ENCODE data around the gene PPEF1. TPM values are rescaled to one million over a fixed set of nuclear protein-coding genes. Genes with fewer than 3 reads are reported as not detected.

Gene PPEF1
- total and polyA plus RNA-seq, 4 donors: 0.09 TPM; not detected in 3

DNA sequence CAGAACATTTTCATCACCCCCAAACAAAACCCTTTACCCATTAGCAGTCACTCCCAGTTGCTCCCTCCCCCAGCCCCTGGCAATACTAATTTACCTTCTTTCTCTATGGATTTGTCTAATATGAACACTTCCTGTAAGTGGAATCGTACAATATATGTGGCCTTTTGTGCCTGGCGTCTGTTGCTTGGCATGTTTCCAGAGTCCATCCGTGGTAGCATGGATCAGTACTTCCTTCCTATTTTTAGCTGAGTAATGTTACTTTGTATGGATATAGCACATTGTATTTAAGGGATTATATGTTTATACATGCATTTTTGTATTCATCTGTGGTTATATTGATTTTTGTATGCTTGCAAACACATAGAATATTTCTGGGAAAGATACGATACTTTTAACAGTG lies 48.2 kb downstream of the PPEF1 start:
- Histone ChIP-seq H3K9me3 (ENCODE audit: control insufficient read depth in 4 of 4, low read length in 3 of 4) (no peaks in the 10 kb centered on the region), H3K27me3 (ENCODE audit: control insufficient read depth in 4 of 4, insufficient read depth in 4 of 4, low read length in 3 of 4) (no peaks in the 10 kb centered on the region), H3K4me1 (ENCODE audit: control insufficient read depth in 4 of 4, insufficient read depth in 4 of 4, low read length in 3 of 4) (peaks cover 0 to 2% (median 0%) of the 10 kb centered on the region in 4 donors), H3K9ac (ENCODE audit: low read depth in 1 of 2, low read length in 2 of 2) (no peak overlapping the region), H3K27ac (ENCODE audit: low read depth in 1 of 2, low read length in 2 of 2) (no peak overlapping the region), H3K4me3 (ENCODE audit: low read depth in 1 of 3, low read length in 3 of 3) (no peak overlapping the region), H3K36me3 (ENCODE audit: control insufficient read depth in 4 of 4, insufficient read depth in 3 of 4, low read depth in 1 of 4, low read length in 3 of 4) (no peaks in the 10 kb centered on the region)
- DNase-seq (ENCODE audit: low spot score): no peak
- 63% methylated on average over 4 of the region's 4 CpGs for WGBS
- TF ChIP-seq, protein P1, sequence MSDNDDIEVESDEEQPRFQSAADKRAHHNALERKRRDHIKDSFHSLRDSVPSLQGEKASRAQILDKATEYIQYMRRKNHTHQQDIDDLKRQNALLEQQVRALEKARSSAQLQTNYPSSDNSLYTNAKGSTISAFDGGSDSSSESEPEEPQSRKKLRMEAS (IDR thresholded peaks at IDR 0.05): no peak
- TF ChIP-seq SP1 (IDR thresholded peaks at IDR 0.05) (no peak), HNF4A (conservative IDR thresholded peaks at IDR 0.05) (no peak), FOXA2 (IDR thresholded peaks at IDR 0.05) (no peak), HNF4G (IDR thresholded peaks at IDR 0.05) (no peak), EGR1 (IDR thresholded peaks at IDR 0.05; ENCODE audit: low read depth in 2 of 2) (no peak), RXRA (IDR thresholded peaks at IDR 0.05) (no peak), NR2F2 (IDR thresholded peaks at IDR 0.05) (no peak), FOXA1 (IDR thresholded peaks at IDR 0.05) (no peak), GABPA (IDR thresholded peaks at IDR 0.05 in 1 of 2, conservative IDR thresholded peaks at IDR 0.05 in 1 of 2) (no peak), RAD21 (IDR thresholded peaks at IDR 0.05) (no peak), TAF1 (conservative IDR thresholded peaks at IDR 0.05) (no peak)
- TF ChIP-seq, protein P2, sequence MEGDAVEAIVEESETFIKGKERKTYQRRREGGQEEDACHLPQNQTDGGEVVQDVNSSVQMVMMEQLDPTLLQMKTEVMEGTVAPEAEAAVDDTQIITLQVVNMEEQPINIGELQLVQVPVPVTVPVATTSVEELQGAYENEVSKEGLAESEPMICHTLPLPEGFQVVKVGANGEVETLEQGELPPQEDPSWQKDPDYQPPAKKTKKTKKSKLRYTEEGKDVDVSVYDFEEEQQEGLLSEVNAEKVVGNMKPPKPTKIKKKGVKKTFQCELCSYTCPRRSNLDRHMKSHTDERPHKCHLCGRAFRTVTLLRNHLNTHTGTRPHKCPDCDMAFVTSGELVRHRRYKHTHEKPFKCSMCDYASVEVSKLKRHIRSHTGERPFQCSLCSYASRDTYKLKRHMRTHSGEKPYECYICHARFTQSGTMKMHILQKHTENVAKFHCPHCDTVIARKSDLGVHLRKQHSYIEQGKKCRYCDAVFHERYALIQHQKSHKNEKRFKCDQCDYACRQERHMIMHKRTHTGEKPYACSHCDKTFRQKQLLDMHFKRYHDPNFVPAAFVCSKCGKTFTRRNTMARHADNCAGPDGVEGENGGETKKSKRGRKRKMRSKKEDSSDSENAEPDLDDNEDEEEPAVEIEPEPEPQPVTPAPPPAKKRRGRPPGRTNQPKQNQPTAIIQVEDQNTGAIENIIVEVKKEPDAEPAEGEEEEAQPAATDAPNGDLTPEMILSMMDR (IDR thresholded peaks at IDR 0.05; ENCODE audit: low read depth, low read length, missing input control): no peak
- TF ChIP-seq, protein P3, sequence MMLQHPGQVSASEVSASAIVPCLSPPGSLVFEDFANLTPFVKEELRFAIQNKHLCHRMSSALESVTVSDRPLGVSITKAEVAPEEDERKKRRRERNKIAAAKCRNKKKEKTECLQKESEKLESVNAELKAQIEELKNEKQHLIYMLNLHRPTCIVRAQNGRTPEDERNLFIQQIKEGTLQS (IDR thresholded peaks at IDR 0.05): no peak
- TF ChIP-seq, protein P4, sequence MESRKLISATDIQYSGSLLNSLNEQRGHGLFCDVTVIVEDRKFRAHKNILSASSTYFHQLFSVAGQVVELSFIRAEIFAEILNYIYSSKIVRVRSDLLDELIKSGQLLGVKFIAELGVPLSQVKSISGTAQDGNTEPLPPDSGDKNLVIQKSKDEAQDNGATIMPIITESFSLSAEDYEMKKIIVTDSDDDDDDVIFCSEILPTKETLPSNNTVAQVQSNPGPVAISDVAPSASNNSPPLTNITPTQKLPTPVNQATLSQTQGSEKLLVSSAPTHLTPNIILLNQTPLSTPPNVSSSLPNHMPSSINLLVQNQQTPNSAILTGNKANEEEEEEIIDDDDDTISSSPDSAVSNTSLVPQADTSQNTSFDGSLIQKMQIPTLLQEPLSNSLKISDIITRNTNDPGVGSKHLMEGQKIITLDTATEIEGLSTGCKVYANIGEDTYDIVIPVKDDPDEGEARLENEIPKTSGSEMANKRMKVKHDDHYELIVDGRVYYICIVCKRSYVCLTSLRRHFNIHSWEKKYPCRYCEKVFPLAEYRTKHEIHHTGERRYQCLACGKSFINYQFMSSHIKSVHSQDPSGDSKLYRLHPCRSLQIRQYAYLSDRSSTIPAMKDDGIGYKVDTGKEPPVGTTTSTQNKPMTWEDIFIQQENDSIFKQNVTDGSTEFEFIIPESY (IDR thresholded peaks at IDR 0.05): no peak
- TF ChIP-seq, protein P5, sequence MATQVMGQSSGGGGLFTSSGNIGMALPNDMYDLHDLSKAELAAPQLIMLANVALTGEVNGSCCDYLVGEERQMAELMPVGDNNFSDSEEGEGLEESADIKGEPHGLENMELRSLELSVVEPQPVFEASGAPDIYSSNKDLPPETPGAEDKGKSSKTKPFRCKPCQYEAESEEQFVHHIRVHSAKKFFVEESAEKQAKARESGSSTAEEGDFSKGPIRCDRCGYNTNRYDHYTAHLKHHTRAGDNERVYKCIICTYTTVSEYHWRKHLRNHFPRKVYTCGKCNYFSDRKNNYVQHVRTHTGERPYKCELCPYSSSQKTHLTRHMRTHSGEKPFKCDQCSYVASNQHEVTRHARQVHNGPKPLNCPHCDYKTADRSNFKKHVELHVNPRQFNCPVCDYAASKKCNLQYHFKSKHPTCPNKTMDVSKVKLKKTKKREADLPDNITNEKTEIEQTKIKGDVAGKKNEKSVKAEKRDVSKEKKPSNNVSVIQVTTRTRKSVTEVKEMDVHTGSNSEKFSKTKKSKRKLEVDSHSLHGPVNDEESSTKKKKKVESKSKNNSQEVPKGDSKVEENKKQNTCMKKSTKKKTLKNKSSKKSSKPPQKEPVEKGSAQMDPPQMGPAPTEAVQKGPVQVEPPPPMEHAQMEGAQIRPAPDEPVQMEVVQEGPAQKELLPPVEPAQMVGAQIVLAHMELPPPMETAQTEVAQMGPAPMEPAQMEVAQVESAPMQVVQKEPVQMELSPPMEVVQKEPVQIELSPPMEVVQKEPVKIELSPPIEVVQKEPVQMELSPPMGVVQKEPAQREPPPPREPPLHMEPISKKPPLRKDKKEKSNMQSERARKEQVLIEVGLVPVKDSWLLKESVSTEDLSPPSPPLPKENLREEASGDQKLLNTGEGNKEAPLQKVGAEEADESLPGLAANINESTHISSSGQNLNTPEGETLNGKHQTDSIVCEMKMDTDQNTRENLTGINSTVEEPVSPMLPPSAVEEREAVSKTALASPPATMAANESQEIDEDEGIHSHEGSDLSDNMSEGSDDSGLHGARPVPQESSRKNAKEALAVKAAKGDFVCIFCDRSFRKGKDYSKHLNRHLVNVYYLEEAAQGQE (IDR thresholded peaks at IDR 0.05): no peak
